ENCODE measurements around the gene RALGPS1.

RALGPS1 gene

GRCh38 chr9:127201071-127201541, 286.5 kb downstream of the RALGPS1 start:
- Histone ChIP-seq H3K27me3 (ENCODE audit: control insufficient read depth, insufficient read depth, low read length) (no peaks in the 10 kb centered on the region), H3K9ac (no peak overlapping the region), H3K4me1 (no peaks in the 10 kb centered on the region), H3K4me3 (ENCODE audit: low read depth, low read length) (no peak overlapping the region), H3K9me3 (ENCODE audit: control insufficient read depth, low read length) (no peaks in the 10 kb centered on the region), H2AFZ (no peak overlapping the region), H3K36me3 (ENCODE audit: control insufficient read depth, insufficient read depth, low read length) (no peaks in the 10 kb centered on the region), H3K79me2 (no peaks in the 10 kb centered on the region), H3K4me2 (ENCODE audit: low read length) (no peak overlapping the region), H3K27ac (no peak overlapping the region)
- TF ChIP-seq, protein P1, sequence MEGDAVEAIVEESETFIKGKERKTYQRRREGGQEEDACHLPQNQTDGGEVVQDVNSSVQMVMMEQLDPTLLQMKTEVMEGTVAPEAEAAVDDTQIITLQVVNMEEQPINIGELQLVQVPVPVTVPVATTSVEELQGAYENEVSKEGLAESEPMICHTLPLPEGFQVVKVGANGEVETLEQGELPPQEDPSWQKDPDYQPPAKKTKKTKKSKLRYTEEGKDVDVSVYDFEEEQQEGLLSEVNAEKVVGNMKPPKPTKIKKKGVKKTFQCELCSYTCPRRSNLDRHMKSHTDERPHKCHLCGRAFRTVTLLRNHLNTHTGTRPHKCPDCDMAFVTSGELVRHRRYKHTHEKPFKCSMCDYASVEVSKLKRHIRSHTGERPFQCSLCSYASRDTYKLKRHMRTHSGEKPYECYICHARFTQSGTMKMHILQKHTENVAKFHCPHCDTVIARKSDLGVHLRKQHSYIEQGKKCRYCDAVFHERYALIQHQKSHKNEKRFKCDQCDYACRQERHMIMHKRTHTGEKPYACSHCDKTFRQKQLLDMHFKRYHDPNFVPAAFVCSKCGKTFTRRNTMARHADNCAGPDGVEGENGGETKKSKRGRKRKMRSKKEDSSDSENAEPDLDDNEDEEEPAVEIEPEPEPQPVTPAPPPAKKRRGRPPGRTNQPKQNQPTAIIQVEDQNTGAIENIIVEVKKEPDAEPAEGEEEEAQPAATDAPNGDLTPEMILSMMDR (IDR thresholded peaks at IDR 0.05): no peak

- H3K4me1 ChIP-seq: no peaks in the 10 kb centered on the region
- H3K36me3 ChIP-seq (ENCODE audit: control insufficient read depth, insufficient read depth, low read length): no peaks in the 10 kb centered on the region
- TF ChIP-seq, protein P1 (IDR thresholded peaks at IDR 0.05): no peak
- no peak overlapping the region for H3K4me3 ChIP-seq (ENCODE audit: low read depth, low read length)
- H3K9me3 ChIP-seq (ENCODE audit: control insufficient read depth, low read length): no peaks in the 10 kb centered on the region
- no peak overlapping the region for H2AFZ ChIP-seq
- no peak overlapping the region for H3K4me2 ChIP-seq (ENCODE audit: low read length)
- no peaks in the 10 kb centered on the region for H3K27me3 ChIP-seq (ENCODE audit: control insufficient read depth, insufficient read depth, low read length)
- no peak overlapping the region for H3K9ac ChIP-seq
- H3K79me2 ChIP-seq: no peaks in the 10 kb centered on the region
- no peak overlapping the region for H3K27ac ChIP-seq
Observed at GRCh38 chr9:127201731-127202130, 287.1 kb downstream of the RALGPS1 start.

GRCh38 chr9:127202461-127203169, 288.0 kb downstream of the RALGPS1 start:
- Histone ChIP-seq H3K4me2 (ENCODE audit: low read length) (no peak overlapping the region), H3K27ac (no peak overlapping the region), H3K9me3 (ENCODE audit: control insufficient read depth, low read length) (no peaks in the 10 kb centered on the region)

GRCh38 chr9:127203681-127204327, 289.2 kb downstream of the RALGPS1 start:
- Histone ChIP-seq H3K27me3 (ENCODE audit: control insufficient read depth, insufficient read depth, low read length) (no peaks in the 10 kb centered on the region), H3K9me3 (ENCODE audit: control insufficient read depth, low read length) (no peaks in the 10 kb centered on the region), H3K4me2 (ENCODE audit: low read length) (no peak overlapping the region), H3K4me3 (ENCODE audit: low read depth, low read length) (no peak overlapping the region), H3K27ac (no peak overlapping the region), H3K79me2 (no peaks in the 10 kb centered on the region), H3K4me1 (no peaks in the 10 kb centered on the region), H3K9ac (no peak overlapping the region), H2AFZ (no peak overlapping the region), H3K36me3 (ENCODE audit: control insufficient read depth, insufficient read depth, low read length) (no peaks in the 10 kb centered on the region)
- TF ChIP-seq, protein P1 (IDR thresholded peaks at IDR 0.05): no peak

More at GRCh38 chr9:127202461-127203169, 288.0 kb downstream of the RALGPS1 start:
- no peaks in the 10 kb centered on the region for H3K27me3 ChIP-seq (ENCODE audit: control insufficient read depth, insufficient read depth, low read length)
- H3K79me2 ChIP-seq: no peaks in the 10 kb centered on the region
- TF ChIP-seq, protein P1 (IDR thresholded peaks at IDR 0.05): no peak
- no peak overlapping the region for H3K9ac ChIP-seq
- H3K4me1 ChIP-seq: no peaks in the 10 kb centered on the region
- no peaks in the 10 kb centered on the region for H3K36me3 ChIP-seq (ENCODE audit: control insufficient read depth, insufficient read depth, low read length)
- no peak overlapping the region for H3K4me3 ChIP-seq (ENCODE audit: low read depth, low read length)
- no peak overlapping the region for H2AFZ ChIP-seq

Data from parathyroid adenoma (tissue), 2 donors.